ENCODE results near the gene NFKBIA.
"Not testable (repeated sequence)": the region's sequence is repeated elsewhere in the genome, so short reads cannot be mapped to it uniquely, and the experiment has no call there.

The NFKBIA gene

GRCh38 chr14:35392103-35392502 lies 12.4 kb downstream of the NFKBIA start:
- FAIRE-seq (no peak), DNase-seq (ENCODE audit: insufficient read length, low spot score) (no peak)

DNA sequence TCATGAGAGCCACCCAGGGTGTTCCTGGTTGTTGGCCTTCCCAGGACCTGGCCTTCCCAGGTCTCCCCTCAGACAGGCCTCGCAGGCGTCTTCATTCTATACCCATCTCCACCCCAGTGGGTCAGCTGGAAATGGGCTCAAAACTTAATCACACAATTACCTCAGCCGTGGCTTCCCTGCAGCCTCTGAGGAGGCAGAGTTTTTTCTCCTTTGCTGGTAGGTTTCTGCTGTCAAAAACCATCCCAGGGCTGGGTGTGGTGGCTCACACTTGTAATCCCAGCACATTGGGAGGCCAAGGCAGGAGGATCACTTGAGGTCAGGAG lies 13.2 kb downstream of the NFKBIA start:
- FAIRE-seq (no peak), DNase-seq (ENCODE audit: insufficient read length, low spot score) (no peak)

DNA sequence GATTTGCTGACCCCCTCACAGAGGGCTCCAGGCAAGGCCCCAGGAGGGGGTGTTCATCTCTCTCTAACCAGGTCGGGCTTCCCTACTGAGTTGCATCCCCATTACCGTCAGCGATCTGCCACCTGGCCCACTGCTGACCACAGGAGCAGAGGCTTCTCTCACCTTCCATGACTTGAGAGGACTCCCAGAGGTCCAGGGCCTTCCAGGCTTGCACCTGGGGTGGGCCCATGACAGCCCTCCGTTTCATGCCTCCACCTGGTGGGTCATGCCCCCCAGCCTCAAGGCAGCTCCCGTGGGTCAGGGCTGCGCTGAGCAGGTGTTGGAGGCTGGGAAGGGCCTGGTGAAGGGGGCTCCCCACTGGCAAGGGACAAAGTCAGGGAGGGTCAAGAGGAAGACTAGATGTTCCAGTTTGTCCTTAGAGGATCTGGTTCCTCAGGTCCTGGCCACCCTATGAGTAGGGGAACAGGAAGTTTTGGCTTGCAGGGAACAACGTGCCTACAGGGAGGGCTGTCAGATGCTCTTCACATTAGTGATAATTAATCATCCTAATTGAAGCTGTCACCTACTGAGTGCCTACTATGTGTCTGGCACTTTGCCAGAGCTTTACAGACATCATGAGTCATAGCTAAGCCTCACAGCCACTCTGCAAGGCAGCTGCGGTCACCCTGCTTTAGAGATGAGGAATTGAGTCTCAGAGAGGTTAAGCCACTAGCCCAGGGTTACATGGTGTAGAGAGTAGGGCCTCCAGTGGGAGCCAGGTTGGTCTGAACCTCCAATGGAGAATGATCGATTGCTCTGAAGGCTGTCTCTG lies 13.8 kb downstream of the NFKBIA start:
- FAIRE-seq, result no peak

DNA sequence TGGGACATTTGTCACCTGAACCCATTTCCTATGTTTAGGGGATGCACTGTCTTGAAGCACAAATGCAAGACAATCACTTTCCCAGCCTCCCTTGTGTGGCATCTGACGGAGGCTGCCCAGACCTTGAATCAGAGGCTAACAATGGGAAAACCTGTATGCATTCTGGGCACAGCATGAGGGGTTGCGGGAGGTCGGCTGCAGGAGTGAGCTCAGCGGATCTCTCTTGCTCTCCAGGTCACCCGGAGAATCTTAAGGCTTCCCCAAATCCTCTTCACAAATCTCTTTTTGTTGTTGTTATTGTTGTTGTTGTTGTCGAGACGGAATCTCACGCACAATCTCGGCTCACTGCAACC lies 15.3 kb downstream of the NFKBIA start:
- DNase-seq (ENCODE audit: insufficient read length, low spot score), result no peak
- FAIRE-seq, result no peak

More for the DNA sequence above, 13.8 kb downstream of the NFKBIA start:
- no peak for DNase-seq (ENCODE audit: insufficient read length, low spot score)

DNA sequence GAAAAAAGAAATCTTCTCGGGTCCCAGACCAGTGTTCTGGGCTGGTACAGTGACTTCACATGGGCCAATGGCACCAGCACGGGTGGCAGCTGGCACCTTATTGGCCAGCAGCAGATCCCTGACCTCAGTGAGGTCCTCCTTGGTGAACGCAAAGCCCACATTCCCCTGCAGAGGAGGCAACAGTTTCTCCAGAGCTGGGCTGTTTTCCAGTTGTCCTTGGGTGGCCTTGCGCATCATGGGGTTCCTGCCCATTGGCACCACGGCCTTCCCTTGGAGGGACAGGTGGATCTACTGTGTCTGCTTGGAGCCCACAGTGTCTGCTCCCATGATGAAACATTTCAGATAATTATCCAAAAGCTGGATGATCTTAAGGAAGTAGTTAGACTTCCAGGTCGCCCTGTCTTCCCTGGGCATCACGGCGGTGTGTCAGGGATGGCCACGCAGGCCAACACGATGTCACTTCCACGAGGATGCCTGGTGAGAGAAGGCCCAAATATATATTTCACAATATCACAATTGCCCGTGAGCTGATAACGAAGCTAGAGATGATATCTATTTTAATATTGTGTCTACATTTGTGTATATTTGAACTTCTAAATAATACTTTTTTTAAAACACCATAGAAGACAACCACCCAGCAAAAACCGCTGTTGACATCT lies 15.8 kb downstream of the NFKBIA start:
- DNase-seq (ENCODE audit: insufficient read length, low spot score) (no peak), FAIRE-seq (no peak)

- FAIRE-seq (no peak), DNase-seq (ENCODE audit: insufficient read length, low spot score) (no peak)
These were observed 16.6 kb downstream of the NFKBIA start for GRCh38 chr14:35387713-35388579.

DNA sequence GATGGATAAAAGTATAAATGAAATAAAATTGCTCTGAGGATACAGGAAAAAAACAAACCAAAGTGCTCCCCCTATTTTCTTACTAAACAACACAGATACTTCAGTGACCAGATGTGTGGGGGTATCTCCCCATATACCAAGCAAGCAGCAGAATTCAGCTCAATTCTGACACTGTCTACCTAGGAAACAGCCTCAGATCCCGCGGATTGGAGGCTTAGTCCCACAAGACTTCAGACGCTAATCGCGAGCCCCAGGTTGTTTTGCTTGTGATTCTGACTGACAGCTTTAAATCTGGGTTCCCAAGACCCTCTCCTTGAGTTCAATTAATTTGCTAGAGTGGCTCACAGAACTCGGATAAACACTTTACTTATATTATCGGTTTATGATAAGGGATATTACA lies 17.3 kb downstream of the NFKBIA start:
- DNase-seq (ENCODE audit: insufficient read length, low spot score) (no peak), FAIRE-seq (no peak)

DNA sequence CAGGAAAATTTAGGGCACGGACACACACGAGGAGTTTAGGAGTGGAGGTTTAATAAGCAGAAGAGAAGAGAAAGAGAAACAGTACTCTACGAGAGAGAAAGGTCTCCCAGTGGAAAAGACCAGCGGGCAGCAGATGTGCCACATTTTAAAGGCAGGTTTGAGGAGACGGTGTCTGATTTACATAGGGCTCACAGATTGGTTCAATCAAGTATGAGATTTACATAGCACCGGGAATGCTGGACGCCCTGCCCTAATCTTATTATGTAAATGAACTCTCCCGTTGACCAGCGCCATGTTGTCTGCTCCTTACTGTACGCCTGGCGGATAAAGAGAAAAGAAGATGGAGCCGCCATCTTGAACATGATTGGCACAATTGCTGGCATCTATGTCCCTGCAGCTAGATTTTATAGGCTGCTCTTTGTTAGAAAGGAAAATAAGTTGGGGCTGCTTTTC lies 17.9 kb downstream of the NFKBIA start:
- DNase-seq (ENCODE audit: insufficient read length, low spot score) (no peak), FAIRE-seq (no peak)

DNA sequence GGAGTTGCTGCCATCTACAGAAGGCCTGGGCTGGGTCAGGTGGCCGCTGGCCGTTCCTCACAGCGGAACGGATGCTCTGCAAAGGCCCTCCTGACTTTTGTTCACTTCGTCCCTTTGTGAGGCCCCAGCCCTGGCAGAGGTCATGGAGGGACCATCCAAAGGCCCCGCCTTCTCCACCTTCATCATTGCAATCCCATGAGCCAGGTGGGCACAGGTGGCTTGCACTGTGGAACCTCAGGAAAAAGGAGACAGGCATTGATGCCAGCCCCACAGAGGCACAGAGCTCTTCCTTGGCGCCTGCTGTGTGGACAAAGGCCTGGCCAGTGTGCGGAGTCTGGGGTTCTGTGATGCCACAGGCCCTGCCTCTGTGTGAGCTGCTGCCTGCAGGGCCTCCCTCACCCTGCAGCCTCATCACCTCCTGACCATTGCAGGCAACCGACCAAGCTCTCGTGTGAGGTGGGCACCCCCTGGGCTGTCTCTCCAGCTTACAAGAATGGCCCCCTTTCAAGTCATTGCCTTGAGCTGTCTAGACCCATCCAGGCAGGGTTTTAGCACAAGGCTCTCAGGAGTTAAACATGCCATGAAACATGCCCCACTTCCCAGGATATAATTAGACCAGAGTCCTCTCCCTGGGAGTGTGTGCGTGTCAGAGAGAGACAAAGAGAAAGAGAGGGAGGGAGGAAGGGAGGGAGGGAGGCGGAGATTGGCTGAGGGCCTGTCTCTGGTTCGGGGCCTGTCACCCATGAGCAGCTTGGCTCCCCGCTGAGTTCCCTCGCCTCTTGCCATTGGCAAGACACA lies 19.3 kb downstream of the NFKBIA start:
- FAIRE-seq (no peak), DNase-seq (ENCODE audit: insufficient read length, low spot score) (no peak)

GRCh38 chr14:35384455-35385041 lies 20.0 kb downstream of the NFKBIA start:
- no peak for DNase-seq (ENCODE audit: insufficient read length, low spot score)
- FAIRE-seq, result no peak

- DNase-seq (ENCODE audit: insufficient read length, low spot score) (no peak), FAIRE-seq (no peak)
These were observed 20.7 kb downstream of the NFKBIA start for GRCh38 chr14:35383569-35384454.

GRCh38 chr14:35380794-35381193 lies 23.8 kb downstream of the NFKBIA start:
- DNase-seq (ENCODE audit: insufficient read length, low spot score), result no peak
- no peak for FAIRE-seq

GRCh38 chr14:35379234-35379933 lies 25.2 kb downstream of the NFKBIA start:
- not testable (repeated sequence) for DNase-seq (ENCODE audit: insufficient read length, low spot score); FAIRE-seq

DNA sequence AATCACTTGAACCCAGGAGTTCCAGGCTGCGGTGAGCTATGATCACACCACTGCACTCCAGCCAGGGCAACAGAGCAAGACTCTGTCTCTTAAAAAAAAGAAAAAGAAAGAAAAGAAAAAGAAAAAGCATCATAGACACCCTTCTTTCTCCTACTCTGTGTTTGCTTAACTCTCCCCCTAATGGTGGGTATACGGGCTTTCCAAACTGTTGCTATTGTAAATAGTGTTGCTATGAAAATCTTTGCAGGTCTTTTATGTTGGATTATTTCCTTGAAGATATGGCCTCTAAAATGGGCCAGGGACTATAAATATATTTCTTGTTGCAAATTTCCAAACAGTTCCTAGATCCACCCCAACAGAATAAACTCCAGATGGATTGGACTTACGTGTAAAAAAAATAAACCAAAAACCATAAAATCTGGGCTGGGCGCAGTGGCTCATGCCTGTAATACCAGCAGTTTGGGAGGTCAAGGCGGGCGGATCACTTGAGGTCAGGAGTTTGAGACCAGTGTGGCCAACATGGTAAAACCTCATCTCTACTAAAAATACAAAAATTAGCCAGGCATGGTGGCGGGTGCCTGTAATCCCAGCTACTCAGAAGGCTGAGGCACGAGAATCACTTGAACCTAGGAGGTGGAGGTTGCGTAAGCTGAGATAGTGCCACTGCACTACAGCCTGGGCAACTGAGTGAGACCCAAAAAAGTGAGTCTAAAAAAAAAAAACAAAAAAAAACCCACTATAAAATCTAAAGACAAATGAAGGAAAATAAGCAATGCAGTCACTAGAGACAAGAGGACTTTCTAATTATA lies 25.9 kb downstream of the NFKBIA start:
- DNase-seq (ENCODE audit: insufficient read length, low spot score) (no peak), FAIRE-seq (no peak)

DNA sequence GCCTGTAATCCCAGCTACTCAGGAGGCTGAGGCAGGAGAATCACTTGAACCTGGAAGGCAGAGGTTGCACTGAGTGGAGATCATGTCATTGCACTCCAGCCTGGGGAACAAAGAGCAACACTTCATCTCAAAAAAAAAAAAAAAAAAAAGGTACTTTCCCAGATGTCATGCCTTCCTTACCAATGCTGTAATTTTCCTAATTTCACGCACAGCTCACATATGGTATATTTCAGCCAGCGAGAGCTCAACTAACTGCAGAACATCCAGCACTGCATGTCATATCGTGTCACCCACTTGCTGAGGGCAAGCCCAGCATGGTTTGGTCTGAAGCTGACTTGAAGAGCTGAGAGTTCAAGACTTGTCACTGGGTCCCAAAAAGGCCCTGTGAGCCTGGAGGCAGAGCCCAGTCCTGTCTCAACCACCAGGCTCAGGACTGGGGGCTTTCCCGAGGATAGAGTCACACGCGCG lies 29.0 kb downstream of the NFKBIA start:
- no peak for FAIRE-seq
- no peak for DNase-seq (ENCODE audit: insufficient read length, low spot score)

DNA sequence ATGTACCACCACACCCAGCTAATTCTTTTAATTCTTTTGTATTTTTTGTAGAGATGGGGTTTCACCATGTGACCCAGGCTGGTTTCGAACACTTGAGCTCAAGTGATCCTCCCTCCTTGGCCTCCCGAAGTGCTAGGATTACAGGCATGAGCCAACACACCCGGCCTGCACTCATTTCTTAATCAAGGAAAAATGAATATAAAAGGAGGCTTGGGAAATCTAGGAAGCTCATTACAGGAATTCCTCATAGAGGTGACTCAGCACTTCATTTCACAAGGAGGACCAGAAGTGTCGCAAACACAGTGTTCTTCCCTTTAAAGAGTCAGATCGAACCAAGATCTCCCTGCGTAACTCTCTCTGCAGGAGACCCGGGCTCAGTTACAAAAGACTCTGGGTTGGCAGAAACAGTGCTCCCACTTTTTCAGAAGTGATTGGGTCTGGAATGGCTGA lies 30.3 kb downstream of the NFKBIA start:
- no peak for DNase-seq (ENCODE audit: insufficient read length, low spot score)
- no peak for FAIRE-seq

- FAIRE-seq; DNase-seq (ENCODE audit: insufficient read length, low spot score): not testable (repeated sequence)
These were observed 31.3 kb downstream of the NFKBIA start for GRCh38 chr14:35373208-35373607.

DNA sequence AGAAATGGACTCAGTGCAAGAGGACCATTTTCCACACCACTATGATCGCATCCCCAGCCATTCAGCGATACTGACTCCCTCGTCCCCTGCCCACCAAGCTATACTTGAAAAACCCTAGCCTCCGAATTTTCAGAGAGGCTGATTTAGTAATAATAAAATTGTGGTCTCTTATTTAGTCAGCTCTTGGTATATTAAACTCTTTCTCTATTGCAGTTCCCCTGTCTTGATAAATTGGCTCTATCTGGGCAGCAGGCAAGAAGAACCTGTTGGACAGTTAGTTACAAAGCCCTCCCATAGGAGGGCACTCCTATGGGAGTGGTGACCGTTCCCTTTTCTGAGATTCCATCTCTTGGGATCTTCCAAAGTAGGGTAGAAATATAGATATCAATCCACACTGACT lies 33.6 kb downstream of the NFKBIA start:
- FAIRE-seq, result no peak
- DNase-seq (ENCODE audit: insufficient read length, low spot score), result no peak

Measured in GM19239 (cell line).